Measurements from ENCODE around the gene FUT1.

DNA sequence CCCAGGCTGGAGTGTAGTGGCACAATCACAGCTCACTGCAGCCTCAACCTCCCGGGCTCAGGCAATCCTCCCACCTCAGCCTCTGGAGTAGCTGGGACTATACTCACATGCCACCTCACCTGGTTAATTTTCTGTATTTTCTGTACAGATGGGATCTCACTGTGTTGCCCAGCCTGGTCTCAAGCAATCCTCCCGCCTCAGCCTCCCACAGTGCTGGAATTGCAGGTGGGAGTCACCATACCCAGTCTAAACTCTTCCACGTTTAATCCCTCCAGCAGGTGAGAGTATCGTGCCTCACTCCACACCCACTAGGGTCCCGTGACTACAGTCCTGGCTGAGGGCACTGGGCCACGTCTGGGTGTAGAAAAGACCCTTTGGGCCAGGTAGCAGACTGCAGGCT, 41.9 kb upstream of the FUT1 start:
- TF ChIP-seq CTCF (IDR thresholded peaks at IDR 0.05 in 2 of 3, conservative IDR thresholded peaks at IDR 0.05 in 1 of 3; ENCODE audit: insufficient read depth in 2 of 3, low read depth in 1 of 3, low read length in 3 of 3) (no peak), RAD51 (IDR thresholded peaks at IDR 0.05; ENCODE audit: borderline replicate concordance, low read depth) (no peak), TAF1 (IDR thresholded peaks at IDR 0.05; ENCODE audit: control insufficient read depth, extremely low read depth, insufficient read depth, low read length, severe bottlenecking) (no peak), GTF2F1 (IDR thresholded peaks at IDR 0.05; ENCODE audit: low read depth, low read length) (no peak), SP1 (CRISPR knock-in tag; IDR thresholded peaks at IDR 0.05) (no peak), MBD1 (CRISPR knock-in tag; IDR thresholded peaks at IDR 0.05) (no peak), ZFX (CRISPR knock-in tag; IDR thresholded peaks at IDR 0.05) (no peak), FUS (optimal IDR thresholded peaks at IDR 0.05; ENCODE audit: low read depth, low read length) (no peak), PBX2 (CRISPR knock-in tag; IDR thresholded peaks at IDR 0.05; ENCODE audit: low read depth) (no peak), PBX2 (tag; conservative IDR thresholded peaks at IDR 0.05; ENCODE audit: low read depth) (no peak), POLR2A (conservative IDR thresholded peaks at IDR 0.05) (no peak), ZNF785 (CRISPR knock-in tag; IDR thresholded peaks at IDR 0.05) (no peak), ASH1L (IDR thresholded peaks at IDR 0.05; ENCODE audit: borderline replicate concordance, low read depth, partially characterized antibody) (no peak)
- TF ChIP-seq, protein P1, sequence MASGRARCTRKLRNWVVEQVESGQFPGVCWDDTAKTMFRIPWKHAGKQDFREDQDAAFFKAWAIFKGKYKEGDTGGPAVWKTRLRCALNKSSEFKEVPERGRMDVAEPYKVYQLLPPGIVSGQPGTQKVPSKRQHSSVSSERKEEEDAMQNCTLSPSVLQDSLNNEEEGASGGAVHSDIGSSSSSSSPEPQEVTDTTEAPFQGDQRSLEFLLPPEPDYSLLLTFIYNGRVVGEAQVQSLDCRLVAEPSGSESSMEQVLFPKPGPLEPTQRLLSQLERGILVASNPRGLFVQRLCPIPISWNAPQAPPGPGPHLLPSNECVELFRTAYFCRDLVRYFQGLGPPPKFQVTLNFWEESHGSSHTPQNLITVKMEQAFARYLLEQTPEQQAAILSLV (tag; IDR thresholded peaks at IDR 0.05) = no peak

All from K562 (cell line).